Stimulated activated CD8-positive, alpha-beta memory T cell treated with anti-CD3 and anti-CD28 coated beads, Interleukin-2, amount 100 ng/mL, for 48 hours (primary cell): ENCODE measurements around the gene TM9SF4.
"Not testable (repeated sequence)": the region's sequence is repeated elsewhere in the genome, so short reads cannot be mapped to it uniquely, and the experiment has no call there.

Experiments used
- DNase-seq, 2 donors: peaks; one replicate each; pipeline ENCODE4 v3.0.0-alpha.2; 2020; ENCODE audit warnings: low read depth in 2 of 2

Gene TM9SF4

DNA sequence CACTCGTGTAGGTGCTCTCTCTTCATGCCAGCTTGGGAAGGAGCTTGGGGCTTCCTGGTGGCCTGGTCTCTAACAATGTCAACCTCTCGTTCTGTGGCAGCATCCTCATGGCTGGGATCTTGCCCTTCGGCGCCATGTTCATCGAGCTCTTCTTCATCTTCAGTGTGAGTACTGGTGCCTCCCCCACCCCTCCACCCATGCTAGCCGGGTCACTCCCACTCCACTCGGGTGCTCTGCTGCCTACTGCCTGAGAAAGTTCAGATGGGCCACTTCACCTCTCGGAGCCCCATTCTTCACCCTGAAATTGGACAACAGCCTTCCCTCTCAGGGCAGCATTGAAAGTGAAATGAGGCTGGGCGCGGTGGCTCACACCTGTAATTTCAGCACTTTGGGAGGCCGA lies 48.8 kb downstream of the TM9SF4 start:
- DNase-seq: no peak

DNA sequence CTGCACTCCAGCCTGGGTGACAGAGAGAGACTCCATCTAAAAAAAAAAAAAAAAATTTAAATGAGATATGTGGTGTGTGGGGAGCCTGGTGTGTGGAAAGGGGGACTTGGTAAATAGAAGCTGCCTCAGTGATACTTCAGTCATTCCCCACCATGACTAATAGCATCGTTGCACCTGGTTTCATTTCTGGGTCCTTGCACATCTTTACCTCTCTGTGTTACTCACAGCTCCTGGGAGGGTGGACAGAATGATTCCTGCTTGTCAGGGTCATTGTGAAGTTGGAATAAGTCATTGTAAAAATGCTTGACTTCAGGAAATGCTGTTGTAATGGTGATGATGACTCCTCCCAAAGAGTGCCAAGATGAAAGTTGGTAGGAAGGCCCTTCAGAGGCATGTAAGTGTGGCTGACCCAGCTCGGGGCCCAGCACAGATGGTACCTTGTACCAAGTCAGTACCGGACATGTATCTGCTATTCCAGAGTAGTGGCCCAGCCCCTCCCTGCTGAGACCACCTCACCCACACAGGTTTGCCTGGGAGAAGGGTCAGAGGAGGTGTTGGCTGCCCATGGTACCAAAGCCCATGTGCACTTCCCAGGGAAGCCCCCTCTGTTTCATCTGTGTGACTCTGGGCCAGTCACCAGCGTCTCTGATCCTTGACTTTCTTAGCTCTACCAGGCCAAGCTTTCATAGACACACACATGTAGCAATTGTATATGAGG lies 49.6 kb downstream of the TM9SF4 start:
- DNase-seq: no peak

DNA sequence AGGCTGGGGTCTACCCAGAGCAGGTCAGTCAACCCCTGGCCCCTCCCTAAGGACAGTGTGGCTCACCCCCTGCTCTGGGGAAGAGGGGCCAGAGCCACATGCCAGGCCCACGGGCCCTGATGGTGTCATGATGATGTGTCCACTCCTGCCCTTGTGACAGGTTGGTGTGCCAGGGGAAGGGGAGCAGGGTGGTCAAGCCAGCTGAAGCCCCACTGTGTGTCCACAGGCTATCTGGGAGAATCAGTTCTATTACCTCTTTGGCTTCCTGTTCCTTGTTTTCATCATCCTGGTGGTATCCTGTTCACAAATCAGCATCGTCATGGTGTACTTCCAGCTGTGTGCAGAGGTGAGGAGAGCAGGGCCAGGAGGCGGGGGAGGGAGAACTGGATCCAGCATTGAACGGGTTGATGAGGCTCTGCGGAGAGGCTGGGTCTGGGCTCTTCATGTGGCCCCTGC lies 50.3 kb downstream of the TM9SF4 start:
- DNase-seq: no peak

DNA sequence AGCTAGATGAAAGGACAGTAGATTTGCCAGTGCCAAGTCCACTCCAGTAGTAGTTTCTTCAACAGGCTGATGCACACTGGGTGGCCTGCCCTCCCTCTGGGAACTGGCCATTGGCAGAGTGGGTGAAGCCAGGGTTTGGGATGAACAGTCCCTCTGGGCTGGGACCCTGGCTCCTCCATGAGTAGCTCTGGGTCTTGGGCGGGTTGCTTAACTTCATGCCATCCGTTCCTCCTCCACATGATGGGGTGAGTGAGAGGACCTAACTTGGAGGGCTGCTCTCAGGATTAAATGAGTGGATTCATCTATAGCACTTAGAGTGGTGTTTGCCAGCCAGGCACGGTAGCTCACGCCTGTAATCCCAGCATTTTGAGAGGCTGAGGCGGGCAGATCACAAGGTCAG lies 50.8 kb downstream of the TM9SF4 start:
- DNase-seq: no peak

DNA sequence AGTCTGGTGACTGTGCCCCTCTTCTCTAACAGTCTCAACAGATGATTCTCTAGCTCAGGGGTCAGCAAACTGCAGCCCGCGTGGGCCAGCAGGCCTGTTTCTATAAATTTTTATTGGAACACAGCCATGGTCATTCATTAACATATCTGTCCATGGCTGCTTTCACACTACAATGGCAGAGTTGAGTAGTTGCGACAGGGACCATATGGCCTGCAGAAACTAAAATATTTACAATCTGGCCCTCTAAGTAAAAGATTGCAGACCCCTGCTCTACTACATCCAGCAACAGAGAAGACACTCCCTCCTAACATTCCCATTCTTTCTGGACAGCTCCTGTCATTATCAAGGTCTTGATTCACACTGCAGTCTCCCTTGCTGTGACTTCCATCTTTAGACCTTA lies 52.8 kb downstream of the TM9SF4 start:
- DNase-seq: no peak

DNA sequence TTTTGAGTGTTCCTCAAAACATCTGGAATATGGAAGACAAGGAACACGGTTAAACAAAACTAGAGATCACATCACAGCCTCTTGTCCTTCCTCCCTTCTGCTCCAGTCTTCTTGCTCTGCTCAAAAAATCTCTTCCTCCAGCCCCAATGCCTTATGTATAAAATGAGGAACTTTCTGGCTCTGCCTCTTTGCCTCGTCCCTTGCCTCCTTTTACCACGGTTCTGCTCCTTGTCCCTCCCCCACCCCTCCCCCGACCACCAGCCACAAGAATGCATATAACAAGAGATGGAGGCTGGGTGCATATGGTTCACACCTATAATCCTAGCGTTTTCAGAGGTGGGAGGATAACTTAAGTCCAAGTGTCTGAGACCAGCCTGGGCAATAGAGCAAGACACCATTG lies 54.4 kb downstream of the TM9SF4 start:
- DNase-seq: no peak

DNA sequence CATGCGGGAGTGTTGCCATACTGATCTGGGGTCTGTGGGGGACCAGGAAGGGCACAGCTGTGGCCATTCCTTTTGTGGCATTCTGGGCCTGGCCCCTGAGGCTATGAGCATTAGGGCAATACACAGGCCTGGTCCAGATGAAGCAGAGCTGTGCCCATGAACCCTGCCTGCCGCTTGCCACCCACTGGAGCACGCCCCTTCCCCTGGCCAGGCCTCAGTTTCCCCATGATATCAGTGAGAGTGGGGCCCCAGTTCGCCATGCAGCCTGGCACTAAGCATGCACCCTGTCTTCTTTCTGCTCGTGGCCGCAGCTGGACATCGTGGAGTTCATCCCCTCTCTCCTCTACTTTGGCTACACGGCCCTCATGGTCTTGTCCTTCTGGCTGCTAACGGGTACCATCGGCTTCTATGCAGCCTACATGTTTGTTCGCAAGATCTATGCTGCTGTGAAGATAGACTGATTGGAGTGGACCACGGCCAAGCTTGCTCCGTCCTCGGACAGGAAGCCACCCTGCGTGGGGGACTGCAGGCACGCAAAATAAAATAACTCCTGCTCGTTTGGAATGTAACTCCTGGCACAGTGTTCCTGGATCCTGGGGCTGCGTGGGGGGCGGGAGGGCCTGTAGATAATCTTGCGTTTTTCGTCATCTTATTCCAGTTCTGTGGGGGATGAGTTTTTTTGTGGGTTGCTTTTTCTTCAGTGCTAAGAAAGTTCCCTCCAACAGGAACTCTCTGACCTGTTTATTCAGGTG lies 55.6 kb downstream of the TM9SF4 start:
- DNase-seq: no peak

DNA sequence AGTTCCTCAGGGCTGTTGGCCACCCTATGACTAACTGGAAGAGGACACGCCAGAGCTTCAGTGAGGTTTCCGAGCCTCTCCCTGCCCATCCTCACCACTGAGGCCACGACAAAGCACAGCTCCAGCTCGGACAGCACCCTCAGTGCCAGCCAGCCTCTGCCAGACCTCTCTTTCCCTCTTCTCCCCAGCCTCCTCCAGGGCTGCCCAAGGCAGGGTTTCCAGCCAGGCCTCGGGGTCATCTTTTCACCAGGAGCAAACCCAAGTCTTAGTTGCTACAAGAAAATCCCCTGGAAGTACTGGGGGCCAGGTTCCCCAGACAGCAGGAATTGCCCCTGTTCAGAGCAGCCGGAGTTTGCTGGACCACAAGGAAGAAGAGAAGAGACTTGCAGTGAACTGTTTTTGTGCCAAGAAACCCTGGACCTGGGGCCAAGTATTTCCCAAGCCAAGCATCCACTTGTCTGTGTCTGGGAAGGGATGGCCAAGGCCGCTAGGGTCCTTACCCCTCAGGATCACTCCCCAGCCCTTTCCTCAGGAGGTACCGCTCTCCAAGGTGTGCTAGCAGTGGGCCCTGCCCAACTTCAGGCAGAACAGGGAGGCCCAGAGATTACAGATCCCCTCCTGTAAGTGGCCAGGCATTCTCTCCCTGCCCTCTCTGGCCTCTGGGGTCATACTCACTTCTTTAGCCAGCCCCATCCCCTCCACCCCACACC lies 56.5 kb downstream of the TM9SF4 start:
- DNase-seq: no peak

DNA sequence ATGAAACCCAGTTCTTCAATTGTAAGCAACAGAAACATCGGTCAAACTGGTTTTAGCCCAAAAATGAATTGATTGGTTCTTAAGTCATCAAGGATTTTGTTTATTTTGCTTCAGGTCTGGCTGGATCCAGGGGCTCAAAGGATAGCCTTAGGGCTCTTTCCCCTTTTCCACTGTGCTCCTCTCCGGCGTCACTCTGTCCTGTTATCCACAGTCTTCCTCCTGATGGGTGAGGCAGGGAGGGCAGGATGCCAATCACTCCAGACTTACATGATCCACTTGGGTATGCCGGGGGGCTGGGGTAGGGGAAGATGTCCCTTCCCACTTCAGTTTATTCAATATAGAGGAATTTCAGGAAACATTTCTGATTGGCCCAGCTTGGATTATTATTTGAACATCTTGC lies 58.0 kb downstream of the TM9SF4 start:
- no peak for DNase-seq

DNA sequence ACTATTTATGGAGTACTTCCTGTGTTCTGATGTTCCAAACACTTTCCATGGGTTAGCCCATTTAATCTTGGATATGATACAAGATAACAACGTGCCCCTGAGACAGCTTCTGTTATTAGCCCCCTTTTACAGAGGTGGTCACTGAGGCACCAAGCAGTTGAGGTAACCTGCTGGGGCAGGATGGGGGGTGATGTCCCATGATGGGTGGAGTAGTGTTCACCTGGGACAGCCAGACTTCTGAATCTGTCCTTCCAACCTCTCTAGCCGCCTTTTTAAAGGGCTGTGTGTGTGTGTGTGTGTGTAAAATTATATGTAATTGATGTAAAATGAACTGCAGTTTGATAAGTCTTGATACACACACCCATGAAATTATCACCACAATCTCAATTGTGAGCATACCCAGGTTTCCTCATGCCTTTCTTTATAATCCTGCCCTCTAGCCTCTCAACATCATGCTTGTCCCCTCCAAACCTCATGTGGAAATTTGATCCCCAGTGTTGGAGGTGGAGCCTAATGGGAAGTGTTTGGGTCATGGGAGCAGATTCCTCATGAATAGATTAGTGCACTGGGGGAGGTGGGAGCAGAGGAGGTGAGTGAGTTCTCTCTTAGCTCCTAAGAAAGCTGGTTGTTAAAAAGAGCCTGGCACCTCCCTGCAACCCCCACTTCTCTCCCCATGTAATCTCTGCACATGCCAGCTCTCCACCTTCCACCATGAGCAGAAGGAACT lies 58.8 kb downstream of the TM9SF4 start:
- no peak for DNase-seq

DNA sequence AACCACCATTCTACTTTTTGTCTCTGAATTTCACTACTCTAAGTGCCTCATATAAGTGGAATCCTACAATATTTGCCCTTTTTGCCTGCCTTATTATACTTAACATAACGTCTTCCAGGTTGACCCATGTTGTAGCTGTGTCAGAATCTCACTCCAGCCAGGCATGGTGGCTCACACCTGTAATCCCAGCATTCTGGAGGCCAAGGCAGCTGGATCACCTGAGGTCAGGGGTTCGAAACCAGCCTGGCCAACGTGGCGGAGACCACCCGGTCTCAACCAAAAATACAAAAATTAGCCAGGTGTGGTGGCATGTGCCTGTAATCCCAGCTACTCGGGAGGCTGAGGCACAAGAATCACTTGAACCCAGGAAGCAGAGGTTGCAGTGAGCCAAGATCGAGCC lies 68.2 kb downstream of the TM9SF4 start:
- not testable (repeated sequence) for DNase-seq

DNA sequence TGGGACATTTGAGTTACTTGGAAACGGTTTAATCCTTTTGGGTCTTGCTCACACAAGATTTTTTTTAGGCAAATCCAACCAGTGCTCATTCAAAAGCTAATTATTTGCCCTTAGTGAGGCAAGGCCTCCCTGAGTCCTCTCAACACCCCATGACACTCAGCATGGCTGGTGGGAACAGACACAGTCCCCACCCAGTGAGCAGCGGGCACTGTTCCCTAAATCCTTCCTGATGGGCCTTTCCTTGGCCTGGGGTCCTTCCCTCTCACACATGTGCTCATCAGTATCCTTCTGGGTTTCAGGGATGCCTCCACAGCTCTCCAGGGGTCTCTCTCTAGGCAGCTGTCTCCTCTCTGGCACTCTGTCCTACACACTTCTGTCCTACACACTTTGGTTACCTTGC lies 70.0 kb downstream of the TM9SF4 start:
- DNase-seq: no peak

DNA sequence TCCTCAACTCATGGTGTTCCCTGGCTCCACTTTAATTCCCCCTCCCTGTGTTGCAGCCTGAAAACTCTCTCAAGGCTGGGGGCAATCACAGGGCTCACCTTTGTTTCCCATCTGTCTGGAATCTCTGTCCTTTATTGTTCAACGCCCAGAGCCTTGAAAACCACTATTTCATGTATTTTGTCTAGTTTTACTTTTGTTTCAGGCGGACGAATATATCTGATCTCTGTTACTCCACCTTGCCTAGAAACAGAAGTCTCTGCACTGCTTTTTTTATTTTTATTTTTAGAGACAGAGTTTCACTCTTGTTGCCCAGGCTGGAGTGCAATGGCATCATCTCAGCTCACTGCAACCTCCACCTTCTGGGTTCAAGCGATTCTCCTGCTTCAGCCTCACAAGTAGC lies 70.4 kb downstream of the TM9SF4 start:
- no peak for DNase-seq

DNA sequence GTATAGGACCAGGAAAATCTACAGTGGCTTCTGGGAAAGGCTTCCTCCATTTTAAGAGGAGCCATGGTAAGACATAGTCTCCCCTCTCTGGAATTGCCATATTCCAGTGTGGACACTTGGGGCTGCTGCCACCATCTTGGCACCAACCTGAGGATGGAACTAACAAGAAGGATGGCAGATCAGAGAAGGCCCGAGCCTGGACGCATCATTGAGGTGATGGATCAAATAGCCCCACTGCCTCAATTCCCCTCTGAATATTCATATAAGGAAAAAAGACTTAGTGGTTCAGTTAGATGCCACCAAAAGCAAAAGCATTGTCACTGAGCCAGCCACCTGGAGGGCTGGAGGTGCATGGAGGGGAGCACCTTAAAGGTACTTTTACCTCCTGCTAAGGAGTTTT lies 72.1 kb downstream of the TM9SF4 start:
- no peak for DNase-seq

DNA sequence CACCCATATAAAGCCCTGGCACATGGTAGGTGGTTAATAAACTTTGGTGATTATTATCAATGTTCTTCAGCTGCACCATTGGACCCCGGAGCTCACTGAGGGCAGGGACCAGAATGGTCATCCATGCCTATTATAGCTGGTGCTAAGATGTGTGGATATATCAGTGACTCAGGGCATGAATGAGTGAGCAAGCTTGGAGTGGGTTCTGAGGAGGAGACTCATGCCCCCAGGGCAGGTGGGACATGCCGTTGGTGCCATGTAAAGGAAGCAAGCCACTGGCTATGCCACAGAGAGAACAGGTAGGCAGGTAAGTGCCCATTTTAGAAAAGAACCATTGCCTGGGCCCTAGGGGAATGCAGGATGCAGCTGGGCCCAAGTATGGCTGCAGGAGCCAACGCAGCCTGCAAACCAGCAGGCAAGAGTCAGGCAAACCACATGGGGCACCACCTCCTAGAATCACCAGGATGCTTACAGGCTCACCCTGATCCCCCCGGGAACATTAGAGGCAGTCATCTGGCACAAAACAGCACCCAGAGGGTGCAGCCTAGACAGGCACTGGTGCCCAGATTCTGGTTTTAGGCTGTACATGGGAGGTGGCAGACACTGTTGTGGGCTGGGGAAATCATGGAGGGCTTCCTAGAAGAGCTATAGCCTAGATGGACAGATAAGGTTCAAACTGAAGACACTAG lies 74.6 kb downstream of the TM9SF4 start:
- DNase-seq: no peak

DNA sequence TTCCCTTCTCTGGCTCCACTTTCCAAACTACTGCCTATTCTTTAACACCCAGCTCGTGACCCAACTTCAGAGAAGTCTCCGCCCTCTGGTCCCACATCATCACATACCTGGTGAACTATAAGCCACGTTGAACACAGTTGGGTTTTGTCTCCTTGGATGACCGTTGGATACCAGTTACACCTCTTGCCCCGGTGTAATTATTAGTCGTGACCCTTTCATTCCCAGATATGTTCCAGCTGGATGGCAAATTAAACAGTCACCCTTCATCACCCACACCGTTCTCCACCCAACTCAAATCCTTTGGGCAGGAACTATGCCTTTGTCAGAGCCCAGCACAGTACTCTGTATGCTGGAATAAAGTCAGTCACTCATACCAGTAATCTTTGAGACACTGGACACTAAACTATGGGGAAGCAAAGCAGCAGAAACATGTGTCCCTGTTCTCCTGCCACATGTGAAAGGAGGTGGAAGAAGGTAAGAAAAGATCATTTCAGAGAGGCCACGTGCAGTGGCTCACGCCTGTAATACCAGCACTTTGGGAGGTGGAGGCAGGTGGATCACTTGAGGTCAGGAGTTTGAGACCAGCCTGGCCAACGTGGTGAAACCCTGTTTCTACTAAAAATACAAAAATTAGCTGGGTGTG lies 75.6 kb downstream of the TM9SF4 start:
- DNase-seq: no peak

DNA sequence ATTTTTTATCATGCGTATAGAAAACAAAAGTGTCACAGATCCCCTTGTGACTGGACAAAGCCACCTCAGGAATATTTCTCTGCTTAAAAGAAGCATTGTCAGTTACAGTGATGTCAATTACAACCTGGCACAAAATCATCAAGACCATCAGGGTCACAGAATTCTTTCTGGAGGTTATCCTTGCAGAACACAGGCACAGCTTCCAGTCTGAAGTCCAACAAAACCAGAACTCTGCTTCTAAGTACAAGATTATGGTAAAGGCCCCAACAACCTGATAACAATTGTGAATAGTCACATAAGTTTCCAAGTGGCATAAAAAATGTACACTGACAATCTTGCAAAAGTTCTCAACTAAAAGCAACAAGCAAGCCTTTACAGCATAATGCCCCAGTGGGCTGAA lies 77.0 kb downstream of the TM9SF4 start:
- no peak for DNase-seq

DNA sequence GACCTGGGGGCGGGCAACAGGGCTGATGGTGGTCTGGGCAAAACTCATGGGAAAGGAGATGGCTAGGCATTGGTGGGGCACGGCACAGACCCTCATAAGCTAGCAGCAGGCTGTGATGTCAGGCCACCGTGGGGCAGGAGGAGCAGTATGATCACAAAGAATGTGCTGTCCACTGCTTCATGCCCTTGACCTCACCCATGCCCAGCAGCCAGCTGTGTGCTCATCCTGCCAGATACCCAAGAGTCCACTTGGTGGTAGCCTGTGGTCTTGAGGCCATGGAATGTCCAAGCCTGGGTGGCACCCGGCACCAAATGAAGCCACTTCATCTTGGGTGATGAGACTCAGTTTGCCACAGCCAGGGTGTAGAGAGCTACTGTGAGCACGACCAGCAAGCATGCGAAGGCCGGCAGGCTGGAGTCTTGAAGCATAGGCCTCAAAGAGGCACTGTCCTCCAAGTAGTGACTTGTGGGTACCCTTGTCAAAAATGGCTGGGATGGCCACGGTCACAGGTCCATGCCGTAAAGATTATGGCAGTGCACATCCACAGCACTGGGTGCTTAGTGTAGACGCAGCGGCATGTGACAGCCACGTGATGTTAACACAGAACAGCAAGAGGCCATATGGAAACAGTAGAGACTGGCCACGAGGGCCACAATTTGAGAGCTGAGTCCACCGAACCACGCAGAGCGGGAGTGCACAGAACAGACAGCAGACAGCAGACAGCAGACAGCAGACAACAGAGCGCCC lies 79.0 kb downstream of the TM9SF4 start:
- no peak for DNase-seq

DNA sequence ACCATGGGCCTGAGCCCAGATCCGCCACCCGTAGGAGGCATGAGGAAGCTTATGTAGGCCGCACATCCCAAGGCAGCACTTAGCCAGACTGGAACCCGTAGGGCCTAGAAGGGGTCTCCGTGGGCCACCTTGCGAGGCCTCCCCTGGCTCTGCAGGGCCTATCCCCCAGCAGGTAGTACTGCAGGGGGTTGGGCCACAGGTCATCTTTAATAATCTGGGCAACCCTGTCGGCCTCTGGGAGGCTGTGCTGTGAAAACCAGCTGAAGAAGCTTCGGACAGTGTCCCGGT lies 79.6 kb downstream of the TM9SF4 start:
- DNase-seq: no peak
